ENCODE data around the gene KLHL35.

DNA sequence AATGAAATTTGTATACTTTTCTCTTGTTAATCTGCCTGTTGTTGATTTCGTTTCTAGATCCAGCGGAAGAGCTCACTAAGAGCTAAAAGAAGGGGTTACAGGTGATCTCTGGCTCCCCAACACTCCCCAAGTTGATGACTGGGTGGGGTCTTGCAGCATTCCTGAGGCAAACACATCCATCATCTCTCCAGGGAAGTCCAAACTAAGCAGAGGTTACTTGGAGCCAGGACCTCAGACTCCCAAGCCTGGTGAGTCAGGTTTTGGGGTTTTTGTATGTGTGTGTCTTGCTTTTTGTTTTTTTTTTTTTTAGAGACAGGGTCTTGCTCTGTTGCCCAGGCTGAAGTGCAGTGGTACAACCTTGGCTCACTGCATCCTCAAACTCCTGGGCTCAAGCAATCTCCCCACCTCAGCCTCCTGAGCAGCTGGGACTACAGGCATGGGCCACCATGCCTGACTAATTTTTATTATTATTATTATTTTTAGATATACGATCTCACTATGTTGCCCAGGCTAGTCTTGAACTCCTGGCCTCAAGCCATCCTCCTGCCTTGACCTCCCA is 45.2 kb downstream of the KLHL35 start:
- TF ChIP-seq, protein P1, sequence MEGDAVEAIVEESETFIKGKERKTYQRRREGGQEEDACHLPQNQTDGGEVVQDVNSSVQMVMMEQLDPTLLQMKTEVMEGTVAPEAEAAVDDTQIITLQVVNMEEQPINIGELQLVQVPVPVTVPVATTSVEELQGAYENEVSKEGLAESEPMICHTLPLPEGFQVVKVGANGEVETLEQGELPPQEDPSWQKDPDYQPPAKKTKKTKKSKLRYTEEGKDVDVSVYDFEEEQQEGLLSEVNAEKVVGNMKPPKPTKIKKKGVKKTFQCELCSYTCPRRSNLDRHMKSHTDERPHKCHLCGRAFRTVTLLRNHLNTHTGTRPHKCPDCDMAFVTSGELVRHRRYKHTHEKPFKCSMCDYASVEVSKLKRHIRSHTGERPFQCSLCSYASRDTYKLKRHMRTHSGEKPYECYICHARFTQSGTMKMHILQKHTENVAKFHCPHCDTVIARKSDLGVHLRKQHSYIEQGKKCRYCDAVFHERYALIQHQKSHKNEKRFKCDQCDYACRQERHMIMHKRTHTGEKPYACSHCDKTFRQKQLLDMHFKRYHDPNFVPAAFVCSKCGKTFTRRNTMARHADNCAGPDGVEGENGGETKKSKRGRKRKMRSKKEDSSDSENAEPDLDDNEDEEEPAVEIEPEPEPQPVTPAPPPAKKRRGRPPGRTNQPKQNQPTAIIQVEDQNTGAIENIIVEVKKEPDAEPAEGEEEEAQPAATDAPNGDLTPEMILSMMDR (conservative IDR thresholded peaks at IDR 0.05; ENCODE audit: low read depth, low read length), result no peak
- no peak for TF ChIP-seq EZH2 (IDR thresholded peaks at IDR 0.05; ENCODE audit: low read length, unreplicated experiment)
- no peak for TF ChIP-seq EZH2phosphoT487 (IDR thresholded peaks at IDR 0.05; ENCODE audit: borderline replicate concordance, low read length)
